ENCODE results near the gene PPL.

DNA sequence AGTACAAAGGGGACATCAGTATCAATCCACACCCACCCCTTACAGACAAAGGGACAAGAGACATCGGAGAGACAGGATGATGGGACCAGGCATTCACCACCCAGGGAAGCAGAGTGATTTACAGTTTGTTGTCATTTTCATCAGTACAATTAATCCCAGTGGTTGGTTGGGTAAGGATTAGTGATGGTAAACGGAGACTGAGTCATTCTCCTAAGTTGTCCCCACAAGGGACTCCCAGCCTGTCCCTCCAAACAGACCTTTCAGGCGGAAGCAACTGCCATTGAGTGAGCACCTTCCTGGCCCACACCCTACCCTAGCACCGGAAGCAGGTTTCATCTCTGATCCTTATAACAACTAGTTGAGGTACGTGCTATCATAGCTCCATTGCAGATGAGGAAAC, 11.2 kb downstream of the PPL start:
- TF ChIP-seq POLR2A (IDR thresholded peaks at IDR 0.05; ENCODE audit: low read depth, low read length) (no peak), GATA2 (IDR thresholded peaks at IDR 0.05; ENCODE audit: insufficient read depth, insufficient read length, low read depth, low read length) (no peak), POLR2AphosphoS5 (IDR thresholded peaks at IDR 0.05; ENCODE audit: insufficient read depth, low read depth, low read length) (no peak), FOS (IDR thresholded peaks at IDR 0.05; ENCODE audit: borderline replicate concordance, insufficient read depth, low read length) (no peak), EZH2 (IDR thresholded peaks at IDR 0.05; ENCODE audit: borderline replicate concordance, low read depth, low read length, severe bottlenecking) (no peak), JUN (IDR thresholded peaks at IDR 0.05; ENCODE audit: borderline replicate concordance, insufficient read depth, insufficient read length, low read depth) (no peak)
- TF ChIP-seq, protein P1, sequence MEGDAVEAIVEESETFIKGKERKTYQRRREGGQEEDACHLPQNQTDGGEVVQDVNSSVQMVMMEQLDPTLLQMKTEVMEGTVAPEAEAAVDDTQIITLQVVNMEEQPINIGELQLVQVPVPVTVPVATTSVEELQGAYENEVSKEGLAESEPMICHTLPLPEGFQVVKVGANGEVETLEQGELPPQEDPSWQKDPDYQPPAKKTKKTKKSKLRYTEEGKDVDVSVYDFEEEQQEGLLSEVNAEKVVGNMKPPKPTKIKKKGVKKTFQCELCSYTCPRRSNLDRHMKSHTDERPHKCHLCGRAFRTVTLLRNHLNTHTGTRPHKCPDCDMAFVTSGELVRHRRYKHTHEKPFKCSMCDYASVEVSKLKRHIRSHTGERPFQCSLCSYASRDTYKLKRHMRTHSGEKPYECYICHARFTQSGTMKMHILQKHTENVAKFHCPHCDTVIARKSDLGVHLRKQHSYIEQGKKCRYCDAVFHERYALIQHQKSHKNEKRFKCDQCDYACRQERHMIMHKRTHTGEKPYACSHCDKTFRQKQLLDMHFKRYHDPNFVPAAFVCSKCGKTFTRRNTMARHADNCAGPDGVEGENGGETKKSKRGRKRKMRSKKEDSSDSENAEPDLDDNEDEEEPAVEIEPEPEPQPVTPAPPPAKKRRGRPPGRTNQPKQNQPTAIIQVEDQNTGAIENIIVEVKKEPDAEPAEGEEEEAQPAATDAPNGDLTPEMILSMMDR (IDR thresholded peaks at IDR 0.05; ENCODE audit: extremely low read depth in 1 of 2, insufficient read depth in 1 of 2, low read depth in 1 of 2, low read length in 2 of 2) = no peak
